Measurements from ENCODE around the gene WNT9A. TPM values are rescaled to one million over a fixed set of nuclear protein-coding genes. Genes with fewer than 3 reads are reported as not detected.

Gene WNT9A
- total RNA-seq, 1 experiment from 2014 or later, result not detected

DNA sequence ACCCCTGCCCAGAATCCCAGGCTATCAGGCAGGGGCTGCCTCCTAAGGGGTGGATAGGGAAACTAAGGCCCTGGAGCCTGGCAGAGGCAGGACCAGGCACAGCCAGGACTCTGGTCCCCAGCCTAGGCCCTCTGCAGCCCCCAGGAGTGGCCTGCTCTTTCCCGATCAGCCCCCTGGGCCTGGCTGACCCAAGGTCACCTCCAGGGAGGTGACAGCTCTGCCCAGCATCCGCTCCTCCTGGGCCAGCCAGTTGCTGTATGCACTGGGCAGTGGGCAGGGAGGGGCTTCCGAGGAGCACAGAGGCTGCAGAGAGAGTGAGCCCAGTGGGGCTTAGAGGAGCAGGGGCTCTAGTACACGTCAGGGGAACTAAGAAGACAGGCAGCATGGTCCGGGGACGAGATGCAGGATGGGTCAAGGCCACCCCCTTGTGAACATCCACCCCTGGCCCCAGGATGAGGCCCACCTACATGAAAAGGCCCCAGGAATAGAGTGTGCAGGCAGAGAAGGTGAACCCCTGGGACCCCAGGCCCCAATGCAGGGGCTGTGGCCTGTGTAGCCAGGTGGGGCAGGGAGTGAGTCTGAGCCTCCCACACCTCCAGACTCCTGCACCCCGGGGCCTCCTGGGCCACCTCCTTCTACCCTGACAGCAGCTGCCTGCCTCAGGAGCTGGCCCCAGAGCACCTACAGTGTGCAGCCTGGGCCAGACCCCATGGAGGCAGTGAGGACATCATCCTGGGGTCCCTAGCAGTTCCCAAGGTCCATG, 32.8 kb downstream of the WNT9A start:
- no TSS peak for BruUV-seq (replicated peaks)
- TF ChIP-seq, protein P1, sequence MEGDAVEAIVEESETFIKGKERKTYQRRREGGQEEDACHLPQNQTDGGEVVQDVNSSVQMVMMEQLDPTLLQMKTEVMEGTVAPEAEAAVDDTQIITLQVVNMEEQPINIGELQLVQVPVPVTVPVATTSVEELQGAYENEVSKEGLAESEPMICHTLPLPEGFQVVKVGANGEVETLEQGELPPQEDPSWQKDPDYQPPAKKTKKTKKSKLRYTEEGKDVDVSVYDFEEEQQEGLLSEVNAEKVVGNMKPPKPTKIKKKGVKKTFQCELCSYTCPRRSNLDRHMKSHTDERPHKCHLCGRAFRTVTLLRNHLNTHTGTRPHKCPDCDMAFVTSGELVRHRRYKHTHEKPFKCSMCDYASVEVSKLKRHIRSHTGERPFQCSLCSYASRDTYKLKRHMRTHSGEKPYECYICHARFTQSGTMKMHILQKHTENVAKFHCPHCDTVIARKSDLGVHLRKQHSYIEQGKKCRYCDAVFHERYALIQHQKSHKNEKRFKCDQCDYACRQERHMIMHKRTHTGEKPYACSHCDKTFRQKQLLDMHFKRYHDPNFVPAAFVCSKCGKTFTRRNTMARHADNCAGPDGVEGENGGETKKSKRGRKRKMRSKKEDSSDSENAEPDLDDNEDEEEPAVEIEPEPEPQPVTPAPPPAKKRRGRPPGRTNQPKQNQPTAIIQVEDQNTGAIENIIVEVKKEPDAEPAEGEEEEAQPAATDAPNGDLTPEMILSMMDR (conservative IDR thresholded peaks at IDR 0.05; ENCODE audit: low read depth, low read length), result no peak
- no peak for TF ChIP-seq EZH2 (IDR thresholded peaks at IDR 0.05; ENCODE audit: borderline replicate concordance, low read depth, low read length, poor library complexity, severe bottlenecking)
- intact Hi-C loops (cut with micrococcal nuclease; ENCODE audit: unreplicated experiment), result no loop called here
- Histone ChIP-seq H3K27ac (ENCODE audit: low read depth, low read length, poor library complexity, severe bottlenecking) (no peak overlapping the region), H3K27me3 (replicated peaks; ENCODE audit: insufficient read depth, low read depth, low read length, poor library complexity) (no peaks in the 10 kb centered on the region), H3K4me3 (ENCODE audit: low read depth, low read length, poor library complexity, severe bottlenecking) (no peak overlapping the region), H3K4me1 (ENCODE audit: insufficient read depth, low read length, poor library complexity, severe bottlenecking) (no peaks in the 10 kb centered on the region), H3K36me3 (ENCODE audit: insufficient read depth, low read length, poor library complexity, severe bottlenecking) (no peaks in the 10 kb centered on the region), H3K9me3 (ENCODE audit: low read depth, low read length, poor library complexity, severe bottlenecking) (no peaks in the 10 kb centered on the region)
- no peak for DNase-seq (ENCODE audit: low spot score)
- ChIA-PET POLR2A (ENCODE audit: low non-redundant PET) (no interaction called here), CTCF (no interaction called here)

- no TSS peak for BruUV-seq (replicated peaks)
- DNase-seq (ENCODE audit: low spot score), result peak; percentile 15
- ChIA-PET CTCF (no interaction called here), POLR2A (ENCODE audit: low non-redundant PET) (no interaction called here)
- Histone ChIP-seq H3K4me1 (ENCODE audit: insufficient read depth, low read length, poor library complexity, severe bottlenecking) (no peaks in the 10 kb centered on the region), H3K4me3 (ENCODE audit: low read depth, low read length, poor library complexity, severe bottlenecking) (no peak overlapping the region), H3K27ac (ENCODE audit: low read depth, low read length, poor library complexity, severe bottlenecking) (no peak overlapping the region), H3K27me3 (replicated peaks; ENCODE audit: insufficient read depth, low read depth, low read length, poor library complexity) (no peaks in the 10 kb centered on the region), H3K9me3 (ENCODE audit: low read depth, low read length, poor library complexity, severe bottlenecking) (no peaks in the 10 kb centered on the region), H3K36me3 (ENCODE audit: insufficient read depth, low read length, poor library complexity, severe bottlenecking) (no peaks in the 10 kb centered on the region)
- intact Hi-C loops (cut with micrococcal nuclease; ENCODE audit: unreplicated experiment), result no loop called here
- no peak for TF ChIP-seq EZH2 (IDR thresholded peaks at IDR 0.05; ENCODE audit: borderline replicate concordance, low read depth, low read length, poor library complexity, severe bottlenecking)
- TF ChIP-seq, protein P1 (conservative IDR thresholded peaks at IDR 0.05; ENCODE audit: low read depth, low read length), result no peak
Observed at GRCh38 chr1:227913764-227914721, 33.7 kb downstream of the WNT9A start.

DNA sequence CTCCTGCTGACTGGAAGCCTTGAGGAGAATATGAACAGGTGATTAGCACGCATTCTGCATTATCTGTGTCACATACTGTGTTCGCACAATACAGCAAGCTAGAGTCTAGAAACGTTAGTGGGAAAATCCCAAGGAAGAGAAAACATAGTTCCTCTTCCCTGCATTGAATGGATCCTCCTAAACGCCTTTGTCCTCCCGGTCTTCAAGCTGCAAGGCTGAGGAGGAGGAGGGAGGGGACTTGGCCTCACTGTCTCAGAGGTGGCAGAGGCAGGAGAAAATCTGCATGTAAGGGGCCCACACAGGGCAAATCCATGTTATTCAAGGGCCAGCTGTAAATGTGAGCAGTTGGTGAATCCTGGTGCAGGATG, 34.4 kb downstream of the WNT9A start:
- no peaks in the 10 kb centered on the region for H3K9me3 ChIP-seq (ENCODE audit: low read depth, low read length, poor library complexity, severe bottlenecking)
- intact Hi-C loops (cut with micrococcal nuclease; ENCODE audit: unreplicated experiment), result no loop called here
- ChIA-PET POLR2A (ENCODE audit: low non-redundant PET) (no interaction called here), CTCF (interaction anchor here (0.7 kb wide), 1 partner anchor 40 kb away, joined by 4 read pairs; no protein-coding TSS in a partner anchor)
- no peak for DNase-seq (ENCODE audit: low spot score)
- BruUV-seq (replicated peaks), result no TSS peak
- no peak overlapping the region for H3K4me3 ChIP-seq (ENCODE audit: low read depth, low read length, poor library complexity, severe bottlenecking)
- H3K36me3 ChIP-seq (ENCODE audit: insufficient read depth, low read length, poor library complexity, severe bottlenecking), result no peaks in the 10 kb centered on the region
- H3K4me1 ChIP-seq (ENCODE audit: insufficient read depth, low read length, poor library complexity, severe bottlenecking), result no peaks in the 10 kb centered on the region
- no peak for TF ChIP-seq EZH2 (IDR thresholded peaks at IDR 0.05; ENCODE audit: borderline replicate concordance, low read depth, low read length, poor library complexity, severe bottlenecking)
- TF ChIP-seq, protein P1 (conservative IDR thresholded peaks at IDR 0.05; ENCODE audit: low read depth, low read length), result no peak
- no peaks in the 10 kb centered on the region for H3K27me3 ChIP-seq (replicated peaks; ENCODE audit: insufficient read depth, low read depth, low read length, poor library complexity)
- no peak overlapping the region for H3K27ac ChIP-seq (ENCODE audit: low read depth, low read length, poor library complexity, severe bottlenecking)

Data from A673 (cell line).